CD14-positive monocyte (primary cell): ENCODE data around the gene MRPL54. TPM values are rescaled to one million over a fixed set of nuclear protein-coding genes. Genes with fewer than 3 reads are reported as not detected.

Experiments
- DNase-seq, 3 donors: peaks; one replicate each; pipeline ENCODE4 v3.0.0-alpha.2; 2011 to 2022
- H2AFZ ChIP-seq: 2 replicates; pipeline ENCODE4 v1.6.0; 2012; ENCODE audit warnings: mild to moderate bottlenecking, low read depth, low read length, inconsistent platforms; ENCODE audit not compliant: insufficient read depth, poor library complexity, severe bottlenecking
- H3K27ac ChIP-seq, 2 donors: 1 replicate in 1 of 2; 2 replicates in 1 of 2; pipeline ENCODE4 v1.5.1; 2012 to 2013; ENCODE audit warnings: low read length in 2 of 2, control low read depth in 1 of 2, inconsistent platforms in 1 of 2, low read depth in 1 of 2, mild to moderate bottlenecking in 1 of 2
- H3K27me3 ChIP-seq, 2 donors: one replicate each; pipeline versions ENCODE4 v1.6.0 to v1.6.1; 2011 to 2013; ENCODE audit warnings: low read length in 2 of 2; ENCODE audit not compliant: control insufficient read depth in 2 of 2, insufficient read depth in 2 of 2
- H3K36me3 ChIP-seq, 2 donors: replicated peaks in 1 of 2; 1 replicate in 1 of 2; 2 replicates in 1 of 2; pipeline versions ENCODE4 v1.5.1 to v1.6.1; 2012 to 2013; ENCODE audit warnings: low read length in 2 of 2, control low read depth in 1 of 2, inconsistent platforms in 1 of 2, mild to moderate bottlenecking in 1 of 2; ENCODE audit not compliant: insufficient read depth in 2 of 2, control insufficient read depth in 1 of 2
- H3K4me1 ChIP-seq, 2 donors: 1 replicate in 1 of 2; 2 replicates in 1 of 2; pipeline versions ENCODE4 v1.5.1 to v1.6.1; 2012 to 2013; ENCODE audit warnings: low read length in 2 of 2, control low read depth in 1 of 2, inconsistent platforms in 1 of 2, mild to moderate bottlenecking in 1 of 2, moderate library complexity in 1 of 2; ENCODE audit not compliant: insufficient read depth in 2 of 2, control insufficient read depth in 1 of 2
- H3K4me2 ChIP-seq: replicated peaks from 2 replicates; pipeline ENCODE3; 2012; ENCODE audit warnings: low read length, moderate library complexity, mild to moderate bottlenecking; ENCODE audit not compliant: poor library complexity, severe bottlenecking; ENCODE audit errors: extremely low read depth
- H3K4me3 ChIP-seq, 3 experiments: fragments of 200-600 bp in 1 of 3; sonication (generic) in 1 of 3; replicated peaks in 1 of 3; 1 replicate in 2 of 3; 2 replicates in 1 of 3; pipeline ENCODE4 v1.5.1; 2011 to 2013; ENCODE audit warnings: low read length in 3 of 3, mild to moderate bottlenecking in 3 of 3, control low read depth in 2 of 3, low read depth in 2 of 3, inconsistent platforms in 1 of 3, moderate library complexity in 1 of 3
- H3K79me2 ChIP-seq: 2 replicates; pipeline ENCODE4 v1.6.0; 2012; ENCODE audit warnings: mild to moderate bottlenecking, control low read depth, inconsistent platforms, low read length, moderate library complexity; ENCODE audit not compliant: insufficient read depth
- H3K9ac ChIP-seq: 2 replicates; pipeline ENCODE4 v1.6.0; 2017; ENCODE audit warnings: low read length, mild to moderate bottlenecking; ENCODE audit not compliant: insufficient read depth, poor library complexity, severe bottlenecking
- H3K9me3 ChIP-seq, 2 donors: replicated peaks in 1 of 2; 1 replicate in 1 of 2; 2 replicates in 1 of 2; pipeline versions ENCODE4 v1.5.1 to v1.6.1; 2012 to 2013; ENCODE audit warnings: low read length in 2 of 2, control low read depth in 1 of 2; ENCODE audit not compliant: control insufficient read depth in 1 of 2, insufficient read depth in 1 of 2
- H4K20me1 ChIP-seq: 2 replicates; pipeline ENCODE4 v1.6.0; 2012; ENCODE audit warnings: mild to moderate bottlenecking, low read length, control low read depth, moderate library complexity; ENCODE audit not compliant: insufficient read depth
- H3K27ac Mint-ChIP-seq, 7 donors: one replicate each; pipeline ENCODE4 v1.8.0; 2020; ENCODE audit warnings: mild to moderate bottlenecking in 7 of 7, mixed read lengths in 7 of 7, moderate library complexity in 6 of 7, inconsistent platforms in 2 of 7
- H3K27me3 Mint-ChIP-seq, 3 donors: one replicate each; pipeline ENCODE4 v1.8.0; 2021 to 2022; ENCODE audit warnings: low read depth in 3 of 3, mild to moderate bottlenecking in 3 of 3, mixed read lengths in 3 of 3, moderate library complexity in 3 of 3, inconsistent platforms in 1 of 3
- H3K36me3 Mint-ChIP-seq, 2 donors: one replicate each; pipeline ENCODE4 v1.8.0; 2020; ENCODE audit warnings: mixed read lengths in 2 of 2, inconsistent platforms in 1 of 2, mild to moderate bottlenecking in 1 of 2
- H3K4me1 Mint-ChIP-seq: one replicate; pipeline ENCODE4 v1.8.0; 2020; ENCODE audit warnings: mild to moderate bottlenecking, mixed read lengths
- H3K4me3 Mint-ChIP-seq, 2 donors: one replicate each; pipeline ENCODE4 v1.8.0; 2020; ENCODE audit warnings: mild to moderate bottlenecking in 2 of 2, mixed read lengths in 2 of 2, moderate library complexity in 1 of 2
- H3K9me3 Mint-ChIP-seq, 7 donors: one replicate each; pipeline ENCODE4 v1.8.0; 2020 to 2022; ENCODE audit warnings: mixed read lengths in 7 of 7, mild to moderate bottlenecking in 6 of 7, moderate library complexity in 6 of 7, inconsistent platforms in 2 of 7
- WGBS: methylation state at CpG from one replicate; pipeline ENCODE4 v1.1.5; 2013; ENCODE audit warnings: missing lambda C conversion rate; ENCODE audit not compliant: insufficient coverage; 5-methylcytosine and 5-hydroxymethylcytosine counted together
- intact Hi-C, 2 donors: fragments of 100-400 bp; cut with micrococcal nuclease; formaldehyde crosslinking; loops; one replicate each; pipeline versions ENCODE4 v1.15.0 to v1.15.1; 2023
- polyA plus RNA-seq, 3 donors: library from polyadenylated mRNA; depleted of rRNA in 1 of 3; unstranded in 2 of 3; stranded (reverse) in 1 of 3; fragments of 300-500 nt in 2 of 3; fragments of >200 nt in 1 of 3; fragmentation: Illumina TruSeq in 2 of 3; gene quantifications; 1 replicate in 2 of 3; 2 replicates in 1 of 3; pipeline ENCODE4 v1.2.3, GENCODE V29; 2012 to 2021
- TF ChIP-seq, protein P1 (sequence below): fragments of 200-600 bp; IDR thresholded peaks from one replicate; pipeline ENCODE4 v1.8.0; 2022; ENCODE audit warnings: antibody characterized with exemption, mild to moderate bottlenecking

Gene MRPL54
- polyA plus RNA-seq, 3 donors, result 39.9 to 133 (median 115) TPM

DNA sequence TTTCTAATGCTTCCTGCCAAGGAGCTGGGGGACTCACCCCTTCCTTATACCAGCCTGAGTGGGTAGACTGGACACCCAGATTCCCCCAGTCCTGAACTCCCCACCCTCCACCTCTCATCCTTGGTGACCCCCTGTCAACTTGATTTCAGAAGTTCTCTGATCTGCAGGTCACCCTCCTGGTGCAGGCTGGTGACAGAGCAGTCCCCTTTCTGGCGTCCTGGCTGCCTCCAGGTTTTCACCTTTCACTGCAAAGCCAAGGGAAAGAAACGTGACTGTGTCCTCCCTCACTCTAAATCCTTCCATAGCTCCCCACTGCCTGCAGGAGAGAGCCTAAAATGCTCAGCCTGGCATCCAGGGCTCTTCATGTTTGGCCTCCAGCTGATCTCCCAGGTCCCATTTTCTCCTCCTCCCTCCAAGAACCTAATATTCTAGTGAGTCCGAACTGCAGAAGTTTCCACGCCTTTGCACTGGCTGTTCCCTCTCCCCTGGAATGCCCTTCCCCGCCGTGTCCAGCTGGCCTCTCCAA, 27.8 kb downstream of the MRPL54 start:
- peaks cover 0 to 8% of the 10 kb centered on the region in 2 donors for H3K27me3 ChIP-seq
- no peak overlapping the region for H3K4me3 ChIP-seq
- H3K36me3 Mint-ChIP-seq, result no peaks in the 10 kb centered on the region
- no peaks in the 10 kb centered on the region for H3K79me2 ChIP-seq
- H3K36me3 ChIP-seq, result no peaks in the 10 kb centered on the region
- 88% methylated on average over 4 of the region's 6 CpGs for WGBS
- H3K27ac ChIP-seq, result no peak overlapping the region
- no peak overlapping the region for H3K9ac ChIP-seq
- no peak overlapping the region for H3K4me2 ChIP-seq
- intact Hi-C loops, result no loop called here
- no peak overlapping the region for H2AFZ ChIP-seq
- H3K9me3 Mint-ChIP-seq, result peaks cover 0 to 9% (median 6%) of the 10 kb centered on the region in 7 donors
- H3K4me1 Mint-ChIP-seq, result peaks cover 3% of the 10 kb centered on the region
- peaks cover 17 to 26% (median 17%) of the 10 kb centered on the region in 3 donors for H3K27me3 Mint-ChIP-seq
- H4K20me1 ChIP-seq, result no peaks in the 10 kb centered on the region
- peaks cover 4 to 8% of the 10 kb centered on the region in 2 donors for H3K4me1 ChIP-seq
- no peak overlapping the region for H3K27ac Mint-ChIP-seq
- no peaks in the 10 kb centered on the region for H3K9me3 ChIP-seq
- TF ChIP-seq, protein P1, sequence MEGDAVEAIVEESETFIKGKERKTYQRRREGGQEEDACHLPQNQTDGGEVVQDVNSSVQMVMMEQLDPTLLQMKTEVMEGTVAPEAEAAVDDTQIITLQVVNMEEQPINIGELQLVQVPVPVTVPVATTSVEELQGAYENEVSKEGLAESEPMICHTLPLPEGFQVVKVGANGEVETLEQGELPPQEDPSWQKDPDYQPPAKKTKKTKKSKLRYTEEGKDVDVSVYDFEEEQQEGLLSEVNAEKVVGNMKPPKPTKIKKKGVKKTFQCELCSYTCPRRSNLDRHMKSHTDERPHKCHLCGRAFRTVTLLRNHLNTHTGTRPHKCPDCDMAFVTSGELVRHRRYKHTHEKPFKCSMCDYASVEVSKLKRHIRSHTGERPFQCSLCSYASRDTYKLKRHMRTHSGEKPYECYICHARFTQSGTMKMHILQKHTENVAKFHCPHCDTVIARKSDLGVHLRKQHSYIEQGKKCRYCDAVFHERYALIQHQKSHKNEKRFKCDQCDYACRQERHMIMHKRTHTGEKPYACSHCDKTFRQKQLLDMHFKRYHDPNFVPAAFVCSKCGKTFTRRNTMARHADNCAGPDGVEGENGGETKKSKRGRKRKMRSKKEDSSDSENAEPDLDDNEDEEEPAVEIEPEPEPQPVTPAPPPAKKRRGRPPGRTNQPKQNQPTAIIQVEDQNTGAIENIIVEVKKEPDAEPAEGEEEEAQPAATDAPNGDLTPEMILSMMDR, result no peak
- no peak for DNase-seq
- H3K4me3 Mint-ChIP-seq, result no peak overlapping the region

DNA sequence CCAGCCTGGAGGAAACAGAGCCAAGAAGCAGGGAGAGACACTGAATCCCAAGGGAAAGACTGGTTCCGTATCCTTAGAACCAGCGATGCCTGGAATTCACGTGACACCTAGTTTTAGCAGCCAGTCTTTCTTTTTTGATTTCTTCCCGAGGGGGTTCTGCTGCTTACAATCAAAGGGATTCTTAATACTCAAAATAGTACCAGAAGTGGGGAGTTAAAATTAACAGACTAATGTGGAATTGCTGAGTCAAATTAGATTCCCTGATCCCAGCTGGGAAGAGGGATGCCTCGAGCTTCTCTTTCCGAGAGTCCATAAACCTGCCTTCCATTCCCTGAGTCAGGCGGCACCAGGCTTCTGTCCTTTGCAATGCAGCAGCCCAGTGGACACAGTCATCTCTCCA, 28.5 kb downstream of the MRPL54 start:
- no peaks in the 10 kb centered on the region for H3K36me3 ChIP-seq
- Mint-ChIP-seq H3K9me3 (peaks cover 0 to 10% (median 7%) of the 10 kb centered on the region in 7 donors), H3K36me3 (no peaks in the 10 kb centered on the region), H3K4me3 (no peak overlapping the region), H3K4me1 (no peaks in the 10 kb centered on the region), H3K27ac (no peak overlapping the region), H3K27me3 (peaks cover 13 to 19% (median 17%) of the 10 kb centered on the region in 3 donors)
- TF ChIP-seq, protein P1, result no peak
- peaks cover 0 to 5% of the 10 kb centered on the region in 2 donors for H3K27me3 ChIP-seq
- no peak overlapping the region for H3K4me2 ChIP-seq
- no peak overlapping the region for H3K27ac ChIP-seq
- no peaks in the 10 kb centered on the region for H3K9me3 ChIP-seq
- H2AFZ ChIP-seq, result no peak overlapping the region
- intact Hi-C loops, result no loop called here
- DNase-seq, result no peak
- 83% methylated on average over 4 of the region's 7 CpGs for WGBS
- no peak overlapping the region for H3K4me3 ChIP-seq
- H3K9ac ChIP-seq, result no peak overlapping the region
- H3K4me1 ChIP-seq, result peaks cover 0 to 2% of the 10 kb centered on the region in 2 donors
- no peaks in the 10 kb centered on the region for H4K20me1 ChIP-seq
- no peaks in the 10 kb centered on the region for H3K79me2 ChIP-seq
